GM21737 (cell line): ENCODE data around the gene PTDSS2.

ENCODE experiments used
- ATAC-seq: cut with Tn5 transposase; IDR thresholded peaks from one replicate; pipeline ENCODE4 v1.9.1; 2021; ENCODE audit warnings: mild to moderate bottlenecking, moderate library complexity; ENCODE audit not compliant: unreplicated experiment

PTDSS2 gene

GRCh38 chr11:528166-528814, 78.2 kb downstream of the PTDSS2 start:
- ATAC-seq: no peak

DNA sequence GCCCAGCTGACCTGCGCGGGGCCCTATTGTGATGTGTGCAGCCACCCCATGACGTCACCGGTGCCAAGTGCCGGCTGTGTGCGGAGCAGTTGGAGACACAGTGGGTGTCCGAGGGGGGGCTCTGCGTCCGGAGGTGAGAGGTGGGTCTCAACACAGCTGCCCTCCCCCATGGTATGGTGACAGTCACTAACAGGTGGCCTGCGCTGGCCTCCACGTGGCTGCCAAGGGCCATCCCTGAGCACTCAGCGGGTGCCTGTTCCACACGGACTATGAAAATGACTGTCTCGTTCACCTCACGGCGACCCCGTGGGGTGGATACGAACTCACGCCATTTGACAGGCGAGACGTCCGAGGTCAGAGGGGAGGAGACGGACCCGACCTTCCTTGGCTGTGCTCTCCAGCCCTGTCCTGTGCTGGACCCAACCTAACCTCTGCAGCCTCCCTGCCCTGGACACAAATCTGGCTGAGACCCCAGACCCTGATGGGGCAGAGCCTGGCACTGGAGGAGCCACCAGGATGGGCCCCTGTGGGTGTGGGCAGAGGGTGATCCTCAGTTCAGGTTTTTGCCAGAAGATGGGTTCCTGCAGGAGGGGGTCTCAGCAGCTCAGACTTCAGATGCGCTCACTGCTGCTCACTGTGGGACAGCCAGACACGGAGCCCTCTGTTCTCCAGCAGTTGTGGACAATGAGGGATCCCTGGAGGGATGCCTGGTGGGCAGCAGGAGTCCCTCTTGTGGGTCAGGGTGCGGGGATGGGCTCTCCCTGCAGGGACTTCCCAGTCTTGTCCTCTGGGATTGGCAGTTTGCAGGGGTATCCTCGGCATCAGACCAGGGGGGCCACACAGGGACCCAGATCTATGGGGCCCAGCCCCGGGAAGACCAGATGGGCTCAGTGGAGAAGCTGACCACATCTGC, 79.0 kb downstream of the PTDSS2 start:
- ATAC-seq: no peak

GRCh38 chr11:529728-530411, 79.8 kb downstream of the PTDSS2 start:
- ATAC-seq: no peak

DNA sequence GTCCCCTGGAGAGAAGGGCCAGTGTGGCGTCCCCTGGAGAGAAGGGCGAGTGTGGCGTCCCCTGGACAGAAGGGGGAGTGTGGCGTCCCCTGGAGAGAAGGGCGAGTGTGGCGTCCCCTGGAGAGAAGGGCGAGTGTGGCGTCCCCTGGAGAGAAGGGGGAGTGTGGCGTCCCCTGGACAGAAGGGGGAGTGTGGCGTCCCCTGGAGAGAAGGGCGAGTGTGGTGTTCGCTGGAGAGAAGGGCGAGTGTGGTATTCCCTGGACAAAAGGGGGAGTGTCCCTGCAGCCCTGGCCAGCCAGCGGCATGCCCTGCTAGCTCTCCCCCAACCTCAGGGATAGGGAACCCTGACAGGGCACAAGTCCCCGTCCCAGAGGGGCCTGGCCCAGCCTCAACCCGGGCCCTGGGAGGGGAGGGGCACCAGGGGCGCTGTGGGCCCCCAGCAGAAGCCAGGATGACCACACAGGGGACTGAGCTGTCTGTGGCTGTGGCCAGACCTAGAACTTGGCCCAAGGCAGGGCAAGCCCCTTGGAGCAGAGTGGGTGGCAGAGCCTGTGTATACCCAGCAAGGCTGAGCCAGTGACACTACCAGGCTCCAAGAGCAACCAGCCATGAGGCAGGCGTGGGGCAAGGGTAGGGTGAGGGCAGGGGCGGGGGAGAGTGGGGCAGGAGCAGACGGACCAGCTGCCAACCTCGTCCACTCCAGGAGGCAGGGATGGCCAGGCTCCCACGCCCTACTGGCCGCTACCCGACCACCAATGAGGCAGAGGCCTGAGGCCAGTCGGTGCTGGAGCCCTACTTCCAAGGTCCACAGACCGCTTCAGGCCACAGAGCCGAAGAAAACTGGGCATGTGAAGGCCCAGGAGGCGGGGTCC, 81.1 kb downstream of the PTDSS2 start:
- no peak for ATAC-seq

GRCh38 chr11:531919-532526, 81.9 kb downstream of the PTDSS2 start:
- no peak for ATAC-seq

DNA sequence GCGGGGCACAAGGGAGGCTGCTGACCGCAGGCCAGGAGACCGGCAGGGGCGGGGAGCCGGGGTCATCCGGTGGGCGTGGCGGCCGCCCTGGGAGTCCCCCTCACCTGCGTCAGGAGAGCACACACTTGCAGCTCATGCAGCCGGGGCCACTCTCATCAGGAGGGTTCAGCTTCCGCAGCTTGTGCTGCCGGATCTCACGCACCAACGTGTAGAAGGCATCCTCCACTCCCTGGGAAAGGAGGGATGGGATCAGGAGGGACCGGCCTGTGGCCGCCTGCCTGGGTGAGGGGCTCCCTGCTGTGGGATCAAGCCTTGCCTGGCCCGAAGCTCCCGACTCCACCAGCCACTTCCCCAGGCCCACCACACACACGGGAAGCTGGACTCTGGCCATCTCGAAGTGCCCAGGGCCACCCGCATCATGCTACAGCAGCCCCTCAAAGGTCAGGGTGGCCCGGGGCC, 82.5 kb downstream of the PTDSS2 start:
- ATAC-seq: no peak

- ATAC-seq: no peak
Observed at GRCh38 chr11:532986-533585, 83.0 kb downstream of the PTDSS2 start.

- no peak for ATAC-seq
Observed at GRCh38 chr11:533586-534395, 83.7 kb downstream of the PTDSS2 start.

DNA sequence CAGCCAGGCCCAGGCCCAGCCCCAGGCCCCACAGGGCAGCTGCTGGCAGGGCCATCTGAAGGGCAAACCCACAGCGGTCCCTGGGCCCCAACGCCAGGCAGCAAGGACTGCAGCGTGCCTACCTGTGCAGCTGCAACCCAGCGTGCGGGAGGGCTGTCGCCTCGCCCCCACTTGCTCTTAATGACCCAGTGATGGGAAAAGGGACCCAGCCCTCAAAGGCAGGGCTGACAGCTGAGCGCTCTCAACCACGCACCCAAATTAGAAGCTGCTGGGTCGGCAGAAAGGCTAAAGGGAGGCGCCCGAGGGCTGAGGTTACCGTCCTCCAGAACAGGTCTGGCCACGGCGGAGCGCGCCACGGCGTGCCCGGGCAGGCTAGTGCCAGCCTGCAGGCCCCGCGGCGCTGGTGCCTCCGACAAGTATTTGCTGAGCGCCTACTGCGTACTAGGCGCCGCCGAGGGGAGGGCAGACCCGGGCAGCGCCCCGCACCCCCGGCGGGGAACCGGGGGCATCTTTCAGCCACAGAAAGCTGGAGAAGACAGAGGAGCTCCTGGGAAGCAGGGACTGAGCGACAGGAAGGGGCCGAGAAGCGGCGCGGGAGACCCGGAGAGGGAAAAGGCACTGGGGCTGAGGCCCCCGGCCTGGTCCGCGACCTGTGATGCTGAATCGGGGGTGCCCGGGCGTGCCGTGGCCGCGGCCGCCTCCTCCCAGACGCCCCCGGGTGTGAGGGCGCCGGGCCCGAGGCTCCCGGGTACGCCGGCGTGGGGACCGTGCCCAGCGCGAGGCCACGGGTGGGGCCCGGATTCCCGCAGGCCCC, 84.5 kb downstream of the PTDSS2 start:
- no peak for ATAC-seq

DNA sequence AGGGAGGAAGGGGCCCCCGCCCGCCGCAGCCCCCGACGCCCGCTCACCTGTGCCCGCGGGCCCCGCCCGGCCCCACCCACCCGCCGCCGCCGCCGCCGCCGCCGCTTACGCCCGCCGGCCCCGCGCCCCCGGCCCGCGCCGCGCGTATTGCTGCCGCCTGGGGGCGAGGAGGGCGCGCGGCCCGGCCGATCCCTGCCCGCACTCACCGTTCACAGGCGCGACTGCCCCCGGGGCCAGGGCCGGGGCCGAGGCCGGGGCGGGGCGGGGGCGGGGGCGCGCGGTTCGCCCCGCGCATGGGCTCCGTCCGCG, 85.1 kb downstream of the PTDSS2 start:
- peak; percentile 0 for ATAC-seq

GRCh38 chr11:535519-536454, 85.7 kb downstream of the PTDSS2 start, which contains the start of gene HRAS:
Gene HRAS (minus strand): TSS chr11:535576.
- ATAC-seq: peak; percentile 72

DNA sequence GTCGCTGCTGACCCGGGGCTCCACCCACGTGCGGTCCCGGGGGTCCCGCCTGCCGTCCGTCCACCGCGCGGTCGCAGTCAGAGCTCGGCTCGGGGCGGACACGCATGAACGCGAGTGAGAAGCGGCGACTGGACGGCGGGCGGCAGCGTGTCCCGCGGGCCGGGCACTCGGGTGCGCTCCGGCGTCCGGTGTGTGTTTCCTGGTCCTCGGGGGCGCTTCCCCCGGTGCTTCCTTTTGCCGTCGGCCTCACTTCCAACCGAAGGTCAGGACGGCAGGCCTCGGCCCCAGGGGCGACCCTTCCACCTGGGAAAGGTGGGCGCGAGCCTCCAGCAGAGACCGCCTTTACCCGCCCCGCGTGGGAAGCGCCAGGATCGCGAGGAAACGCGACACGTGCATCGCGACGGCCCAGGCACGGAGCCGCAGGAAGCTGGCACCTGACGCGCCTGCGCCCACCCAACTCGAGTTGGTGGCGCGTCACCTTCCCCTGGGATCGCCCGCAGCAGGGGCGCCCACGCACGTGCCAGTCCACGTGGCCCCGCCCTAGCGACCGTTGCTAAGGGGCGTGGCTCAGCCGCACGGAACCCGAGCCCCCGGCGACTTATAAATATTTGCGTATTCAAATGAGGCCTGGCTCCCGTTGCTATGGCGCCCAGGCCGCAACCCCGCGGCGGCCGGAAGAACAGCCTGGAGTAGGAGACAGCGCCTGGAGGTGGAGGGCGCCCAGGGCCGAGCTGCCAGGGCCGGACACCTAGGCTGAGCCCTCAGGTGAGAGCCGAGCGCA, 87.0 kb downstream of the PTDSS2 start, which contains the start of gene LRRC56:
Gene LRRC56 (plus strand): TSS at position 687 of the 781 bp plus-strand sequence. CDS start 3,158 bp downstream, outside the sequence.
- peak; percentile 43 for ATAC-seq

- no peak for ATAC-seq
Observed at GRCh38 chr11:537622-538430, 87.7 kb downstream of the PTDSS2 start.

DNA sequence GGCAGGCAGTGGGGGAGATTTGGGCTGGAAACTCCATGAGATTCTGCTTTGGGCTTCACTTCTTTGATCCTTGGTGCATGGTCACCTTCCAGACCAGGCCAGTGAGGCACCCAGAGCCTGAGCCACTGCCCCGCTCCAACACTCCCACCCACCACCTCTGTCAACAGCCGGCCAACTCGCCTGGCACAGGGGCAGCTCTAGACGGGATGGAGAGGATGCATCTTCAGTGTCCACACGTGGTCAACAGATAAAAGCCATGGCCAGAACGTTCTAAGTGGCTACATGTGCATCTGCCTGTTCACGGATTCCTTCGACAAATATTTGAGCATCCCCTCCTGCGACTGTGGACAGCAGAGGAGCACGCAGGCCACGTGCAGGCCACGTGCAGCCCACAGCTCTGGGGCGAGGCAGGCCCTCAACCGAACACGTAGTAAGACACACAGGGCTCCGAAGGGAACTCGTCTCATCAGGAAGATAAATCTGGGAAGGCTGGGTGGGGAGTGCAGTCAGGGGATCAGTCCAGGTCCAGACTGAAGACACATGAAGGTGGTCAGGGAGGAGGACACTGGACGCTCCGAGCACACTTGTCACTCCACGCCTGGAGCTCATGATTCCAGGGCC, 88.5 kb downstream of the PTDSS2 start:
- no peak for ATAC-seq

GRCh38 chr11:539971-540481, 89.9 kb downstream of the PTDSS2 start:
- ATAC-seq: no peak
